Breast epithelium (tissue), 4 donors: ENCODE data around the gene VEZF1. TPM values are rescaled to one million over a fixed set of nuclear protein-coding genes. Genes with fewer than 3 reads are reported as not detected.

Experiments used
- DNase-seq, 2 donors: peaks; one replicate each; pipeline ENCODE4 v3.0.0-alpha.2; 2019; ENCODE audit warnings: low spot score in 2 of 2
- H3K27ac ChIP-seq, 2 donors: fragments of 200-600 bp; sonication (generic) in 1 of 2; one replicate each; pipeline ENCODE4 v1.5.1; 2016 to 2019; ENCODE audit warnings: mild to moderate bottlenecking in 1 of 2
- H3K27me3 ChIP-seq, 2 donors: fragments of 200-600 bp; sonication (generic) in 1 of 2; one replicate each; pipeline versions ENCODE4 v1.5.1 to v1.6.0; 2017 to 2019; ENCODE audit warnings: control low read depth in 1 of 2, mild to moderate bottlenecking in 1 of 2
- H3K36me3 ChIP-seq: fragments of 200-600 bp; one replicate; pipeline ENCODE4 v1.5.1; 2019
- H3K4me1 ChIP-seq, 2 donors: fragments of 200-600 bp; sonication (generic); one replicate each; pipeline ENCODE4 v1.5.1; 2016 to 2019; ENCODE audit warnings: control low read depth in 1 of 2
- H3K4me3 ChIP-seq, 3 donors: fragments of 200-600 bp; sonication (generic); 1 replicate in 2 of 3; 2 replicates in 1 of 3; pipeline ENCODE4 v1.5.1; 2016 to 2019; ENCODE audit warnings: mild to moderate bottlenecking in 3 of 3, moderate library complexity in 2 of 3
- H3K9me3 ChIP-seq, 2 donors: fragments of 200-600 bp; sonication (generic) in 1 of 2; one replicate each; pipeline ENCODE4 v1.5.1; 2016 to 2019; ENCODE audit warnings: control low read depth in 1 of 2
- POLR2A ChIP-seq: fragments of 450-650 bp; IDR thresholded peaks from one replicate; pipeline ENCODE4 v1.6.1; 2016; ENCODE audit warnings: antibody characterized with exemption, mild to moderate bottlenecking, moderate library complexity
- POLR2AphosphoS5 ChIP-seq, 3 donors: sonication (generic); formaldehyde crosslinking; IDR thresholded peaks; one replicate each; pipeline ENCODE4 v1.6.1; 2017; ENCODE audit warnings: antibody characterized with exemption in 3 of 3
- intact Hi-C: fragments of 100-400 bp; cut with DNase I; formaldehyde crosslinking; loops from one replicate; pipeline ENCODE4 v1.15.1; 2023; ENCODE audit warnings: low total_unique reads
- total RNA-seq, 3 donors: library from RNA; depleted of rRNA; stranded (reverse); fragments of >200 nt; gene quantifications; one replicate each; pipeline ENCODE4 v1.1.0, GENCODE V29; 2016
- TF ChIP-seq, protein P1 (sequence below), 3 donors: fragments of 450-650 bp; IDR thresholded peaks; one replicate each; pipeline ENCODE4 v1.5.1; 2016 to 2017; ENCODE audit warnings: antibody characterized with exemption in 3 of 3, mild to moderate bottlenecking in 3 of 3, moderate library complexity in 3 of 3

Gene VEZF1
- total RNA-seq, 3 donors from 2014 or later, result 55.5 to 76.5 (median 66.9) TPM

DNA sequence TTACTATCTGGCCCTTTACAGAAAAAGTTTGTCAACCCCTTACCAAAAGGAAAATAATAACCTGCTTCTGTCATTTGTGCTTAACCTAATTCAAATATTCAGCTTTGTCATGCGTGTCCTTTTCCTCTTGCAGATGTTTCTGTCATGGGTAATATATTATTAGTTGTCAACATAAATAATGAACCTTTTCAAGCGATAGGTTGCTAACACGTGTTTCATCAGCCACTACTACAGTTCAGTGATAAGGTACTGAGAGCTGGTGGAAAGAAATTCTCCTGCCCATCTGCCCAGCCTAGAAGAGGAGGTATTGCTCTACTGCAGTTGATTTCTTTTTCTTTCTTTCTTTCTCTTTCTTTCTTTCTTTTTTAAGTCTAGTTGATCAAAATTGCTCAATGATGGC is 31.0 kb upstream of the VEZF1 start:
- no peaks in the 10 kb centered on the region for H3K9me3 ChIP-seq
- H3K27ac ChIP-seq, result no peak overlapping the region
- H3K4me3 ChIP-seq, result no peak overlapping the region
- intact Hi-C loops, result no loop called here
- no peaks in the 10 kb centered on the region for H3K4me1 ChIP-seq
- no peak for DNase-seq
- no peaks in the 10 kb centered on the region for H3K36me3 ChIP-seq
- no peaks in the 10 kb centered on the region for H3K27me3 ChIP-seq
- TF ChIP-seq, protein P1, sequence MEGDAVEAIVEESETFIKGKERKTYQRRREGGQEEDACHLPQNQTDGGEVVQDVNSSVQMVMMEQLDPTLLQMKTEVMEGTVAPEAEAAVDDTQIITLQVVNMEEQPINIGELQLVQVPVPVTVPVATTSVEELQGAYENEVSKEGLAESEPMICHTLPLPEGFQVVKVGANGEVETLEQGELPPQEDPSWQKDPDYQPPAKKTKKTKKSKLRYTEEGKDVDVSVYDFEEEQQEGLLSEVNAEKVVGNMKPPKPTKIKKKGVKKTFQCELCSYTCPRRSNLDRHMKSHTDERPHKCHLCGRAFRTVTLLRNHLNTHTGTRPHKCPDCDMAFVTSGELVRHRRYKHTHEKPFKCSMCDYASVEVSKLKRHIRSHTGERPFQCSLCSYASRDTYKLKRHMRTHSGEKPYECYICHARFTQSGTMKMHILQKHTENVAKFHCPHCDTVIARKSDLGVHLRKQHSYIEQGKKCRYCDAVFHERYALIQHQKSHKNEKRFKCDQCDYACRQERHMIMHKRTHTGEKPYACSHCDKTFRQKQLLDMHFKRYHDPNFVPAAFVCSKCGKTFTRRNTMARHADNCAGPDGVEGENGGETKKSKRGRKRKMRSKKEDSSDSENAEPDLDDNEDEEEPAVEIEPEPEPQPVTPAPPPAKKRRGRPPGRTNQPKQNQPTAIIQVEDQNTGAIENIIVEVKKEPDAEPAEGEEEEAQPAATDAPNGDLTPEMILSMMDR (IDR thresholded peaks at IDR 0.05), result no peak
- TF ChIP-seq POLR2A (no peak), POLR2AphosphoS5 (IDR thresholded peaks at IDR 0.05) (no peak)

DNA sequence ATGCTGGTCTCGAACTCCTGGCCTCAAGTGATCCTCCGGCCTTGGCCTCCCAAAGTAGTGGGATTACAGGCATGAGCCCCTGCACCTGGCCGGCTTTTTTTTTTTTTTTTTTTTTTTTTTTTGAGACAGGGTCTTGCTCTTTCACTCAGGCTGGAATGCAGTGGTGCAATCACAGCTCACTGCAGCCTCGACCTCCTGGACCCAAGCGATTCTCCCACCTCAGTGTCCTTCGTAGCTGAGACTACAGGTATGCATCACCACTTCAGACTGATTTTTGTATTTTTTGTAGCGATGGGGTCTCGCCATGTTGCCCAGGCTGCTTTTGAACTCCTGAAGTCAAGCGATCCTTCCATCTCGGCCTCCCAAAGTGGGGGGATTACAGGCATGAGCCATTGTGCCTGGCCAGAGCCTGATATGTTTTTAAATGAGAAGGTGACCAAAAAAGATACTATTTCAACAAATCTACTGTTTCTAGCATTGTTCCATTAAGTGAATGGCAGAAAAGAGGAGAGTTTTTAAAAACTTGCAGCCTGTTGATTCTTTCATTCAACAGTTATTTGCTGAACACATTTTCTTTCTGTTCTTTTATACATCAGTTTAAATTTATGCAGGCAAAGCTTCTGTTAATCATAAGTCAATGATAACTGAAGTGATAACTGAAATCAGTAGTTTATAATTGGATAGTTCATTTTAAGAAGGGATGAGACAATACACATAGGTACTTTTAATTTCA is 22.2 kb upstream of the VEZF1 start:
- DNase-seq, result no peak
- H3K27me3 ChIP-seq, result no peaks in the 10 kb centered on the region
- no peaks in the 10 kb centered on the region for H3K9me3 ChIP-seq
- peaks cover 3 to 8% of the 10 kb centered on the region in 2 donors for H3K4me1 ChIP-seq
- H3K27ac ChIP-seq, result no peak overlapping the region
- intact Hi-C loops, result no loop called here
- no peak overlapping the region for H3K4me3 ChIP-seq
- H3K36me3 ChIP-seq, result no peaks in the 10 kb centered on the region
- TF ChIP-seq POLR2AphosphoS5 (IDR thresholded peaks at IDR 0.05), result no peak
- TF ChIP-seq, protein P1 (IDR thresholded peaks at IDR 0.05), result no peak
- no peak for TF ChIP-seq POLR2A

DNA sequence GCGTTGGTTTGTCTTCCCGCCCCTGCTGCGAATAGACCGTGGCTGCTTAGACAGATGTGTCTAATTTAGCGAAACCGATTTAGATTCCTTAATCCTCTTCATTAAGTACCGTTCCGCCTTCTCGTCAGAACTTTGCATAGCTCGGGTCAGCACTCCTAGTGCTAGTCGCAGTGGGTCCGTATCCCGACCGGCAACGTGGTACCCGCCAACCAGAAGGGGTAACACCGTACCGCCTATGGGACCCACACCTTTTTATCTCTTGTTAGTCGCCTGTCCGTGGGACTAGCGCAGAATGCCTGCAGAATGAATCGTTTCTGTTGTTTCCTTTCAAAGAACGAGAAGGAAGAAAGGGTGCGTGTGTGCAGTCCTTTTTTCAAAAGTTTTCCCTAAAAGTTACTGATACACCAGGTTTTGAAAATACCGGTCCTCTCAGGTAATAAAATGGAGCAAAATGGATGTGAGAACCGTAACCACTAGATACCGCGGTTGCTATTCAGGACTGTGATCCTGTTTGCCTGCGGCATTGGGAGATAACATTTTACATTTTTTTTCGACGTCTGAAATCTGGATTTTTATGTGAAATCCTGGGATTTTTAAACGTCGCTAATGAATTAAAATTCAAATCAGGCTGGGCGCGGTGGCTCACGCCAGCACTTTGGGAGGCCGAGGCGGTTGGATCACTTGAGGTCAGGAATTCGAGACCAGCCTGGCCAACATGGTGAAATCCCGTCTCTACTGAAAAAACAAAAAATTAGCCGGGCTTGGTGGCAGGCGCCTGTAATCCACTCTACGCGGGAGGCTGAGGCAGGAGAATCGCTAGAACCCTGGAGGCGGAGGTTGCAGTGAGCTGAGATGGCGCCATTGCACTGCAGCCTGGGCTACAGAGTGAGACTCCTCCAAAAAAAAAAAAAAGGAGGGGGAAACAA is 20.0 kb upstream of the VEZF1 start:
- H3K27ac ChIP-seq, result peak overlapping the region; percentile 100
- DNase-seq, result no peak

DNA sequence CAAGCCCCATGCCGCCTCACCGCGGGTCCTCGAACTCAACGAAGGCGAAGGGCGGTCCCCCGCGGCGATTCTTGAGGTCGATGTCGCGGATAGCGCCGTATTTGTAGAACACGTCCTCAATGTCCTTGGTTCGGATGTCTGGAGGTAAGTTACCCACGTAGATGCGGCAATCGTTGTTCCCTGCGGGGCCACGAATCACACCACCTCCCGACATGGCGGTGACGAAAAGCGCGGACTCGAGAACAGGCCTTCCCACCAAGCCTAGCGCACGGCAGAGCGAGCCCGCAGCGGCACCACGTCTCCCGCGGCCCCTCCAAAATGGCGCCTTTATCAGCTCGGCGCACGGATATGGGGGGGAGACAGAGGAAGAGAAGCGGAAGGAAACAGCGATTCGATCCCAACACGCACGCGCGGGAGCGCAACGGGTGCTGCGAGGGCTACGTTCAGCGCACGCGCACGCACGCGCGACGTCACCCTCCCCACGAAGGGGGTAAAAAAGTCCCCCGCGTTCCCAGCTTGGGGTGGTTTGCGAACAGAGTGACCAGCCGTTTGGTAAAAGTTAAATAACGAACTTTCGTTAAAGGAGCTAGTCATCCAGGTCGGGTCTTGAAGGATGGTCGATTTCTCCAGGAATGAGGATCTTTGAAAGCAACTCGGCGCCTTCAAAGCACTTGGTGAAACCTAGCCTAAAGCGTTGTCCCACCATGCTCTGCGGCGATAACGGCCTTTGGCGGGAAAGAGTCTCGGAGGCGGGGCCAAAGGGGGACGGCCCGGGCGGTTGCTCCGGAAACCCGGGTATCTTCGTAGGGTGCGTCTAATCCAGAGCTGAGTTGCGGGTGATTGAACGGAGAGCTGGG is 19.1 kb upstream of the VEZF1 start, which contains the start of gene SRSF1:
TSS of gene SRSF1 (minus strand) at position 323 of the 857 bp plus-strand sequence. CDS start at position 214, 109 bp downstream.
- Histone ChIP-seq H3K36me3 (no peaks in the 10 kb centered on the region), H3K27me3 (no peaks in the 10 kb centered on the region), H3K9me3 (no peaks in the 10 kb centered on the region), H3K4me1 (peaks cover 7 to 9% of the 10 kb centered on the region in 2 donors), H3K4me3 (peak within 1 kb of the TSS; percentile 96 to 100 (median 97)), H3K27ac (peak within 1 kb of the TSS; percentile 100)
- TF ChIP-seq, protein P1 (IDR thresholded peaks at IDR 0.05), result no peak
- TF ChIP-seq POLR2A (peak; percentile 97), POLR2AphosphoS5 (IDR thresholded peaks at IDR 0.05) (peak; percentile 98 to 99 (median 99))
- intact Hi-C loops, result no loop called here
- peak; percentile 94 to 96 for DNase-seq

More for the DNA sequence above, 20.0 kb upstream of the VEZF1 start:
- H3K4me3 ChIP-seq, result peak overlapping the region; percentile 96 to 100 (median 97)
- H3K36me3 ChIP-seq, result no peaks in the 10 kb centered on the region
- no peaks in the 10 kb centered on the region for H3K9me3 ChIP-seq
- H3K27me3 ChIP-seq, result no peaks in the 10 kb centered on the region
- TF ChIP-seq POLR2A (no peak), POLR2AphosphoS5 (IDR thresholded peaks at IDR 0.05) (no peak)
- TF ChIP-seq, protein P1 (IDR thresholded peaks at IDR 0.05), result no peak
- intact Hi-C loops, result no loop called here
- H3K4me1 ChIP-seq, result peaks cover 7 to 9% of the 10 kb centered on the region in 2 donors
